OCI-LY3 (cell line): Measurements from ENCODE around the gene VPS13A.

Experiments
- CTCF ChIP-seq: fragments of 200-600, 300-600 bp; sonication (generic); IDR thresholded peaks from 2 replicates; pipeline ENCODE4 v1.5.1; 2014; ENCODE audit warnings: antibody characterized with exemption, low read length, low read depth
- EZH2phosphoT487 ChIP-seq: fragments of 200-600 bp; shearing (Covaris generic); IDR thresholded peaks from 2 replicates; pipeline ENCODE4 v1.6.1; 2018; ENCODE audit warnings: antibody characterized with exemption, mixed run types, low read depth

GRCh38 chr9:77149879-77150278 lies 27.5 kb upstream of the VPS13A start:
- TF ChIP-seq CTCF, result no peak
- no peak for TF ChIP-seq EZH2phosphoT487
